ENCODE data around the gene UGT1A9. TPM values are rescaled to one million over a fixed set of nuclear protein-coding genes. Genes with fewer than 3 reads are reported as not detected.
A peak's percentile ranks its signal among the peaks of the same experiment; 100 is the strongest.

The UGT1A9 gene
- polyA plus RNA-seq, 1 of the 3 experiments (the other 2 are of a cell fraction) = not detected

DNA sequence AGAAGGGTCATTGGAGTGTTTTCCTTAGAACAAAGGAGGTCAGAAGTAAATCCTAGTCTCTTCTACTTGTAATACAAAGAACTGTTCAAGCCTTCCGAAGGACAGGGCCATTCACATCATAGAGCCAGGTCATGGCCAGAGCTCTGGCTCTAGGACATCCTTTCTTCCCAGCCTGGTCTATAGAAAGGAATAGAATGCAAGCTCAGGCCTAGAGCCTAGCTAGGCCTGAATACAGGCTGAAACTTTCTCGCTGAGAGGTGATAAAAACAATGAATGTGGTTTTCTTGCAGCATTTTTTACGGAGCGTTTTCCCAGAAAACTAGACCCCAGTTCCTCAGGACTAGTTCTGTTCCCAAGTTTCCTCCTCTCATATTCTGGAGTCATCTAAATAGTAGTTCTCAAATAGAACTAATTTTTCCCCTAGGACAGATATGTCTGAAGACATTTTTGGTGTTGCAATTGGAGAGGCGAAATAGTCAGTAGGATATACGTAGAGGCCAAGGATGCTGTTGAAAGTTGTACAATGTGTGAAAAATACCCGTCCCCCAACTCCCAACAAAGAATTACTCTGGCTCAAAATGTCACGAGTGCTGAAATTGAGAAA, 27.8 kb downstream of the UGT1A9 start:
- ChIA-PET CTCF (interaction anchor here (1.0 to 2.8 kb wide), 2 partner anchors 12 kb away, joined by 3 to 12 read pairs; partner anchors contain the start of gene UGT1A5), POLR2A (no interaction called here)
- no peaks in the 10 kb centered on the region for H3K27me3 ChIP-seq (ENCODE audit: insufficient read depth)
- DNase-seq = no peak
- H4K20me1 ChIP-seq (ENCODE audit: insufficient read depth) = no peaks in the 10 kb centered on the region
- H3K9me2 ChIP-seq = no peaks in the 10 kb centered on the region
- H3K9me3 ChIP-seq = no peaks in the 10 kb centered on the region
- no peak overlapping the region for H3K4me2 ChIP-seq
- TF ChIP-seq GABPA (IDR thresholded peaks at IDR 0.05; ENCODE audit: low read depth) (no peak), RAD21 (IDR thresholded peaks at IDR 0.05; ENCODE audit: low read length) (no peak), FOSL2 (IDR thresholded peaks at IDR 0.05; ENCODE audit: borderline replicate concordance, low read depth) (no peak), REST (IDR thresholded peaks at IDR 0.05; ENCODE audit: low read depth, low read length) (no peak), SMC3 (IDR thresholded peaks at IDR 0.05; ENCODE audit: low read depth, low read length) (no peak), NRF1 (IDR thresholded peaks at IDR 0.05; ENCODE audit: low read depth, low read length) (no peak), JUND (IDR thresholded peaks at IDR 0.05) (no peak), YY1 (IDR thresholded peaks at IDR 0.05; ENCODE audit: low read depth) (no peak)
- TF ChIP-seq, protein P1, sequence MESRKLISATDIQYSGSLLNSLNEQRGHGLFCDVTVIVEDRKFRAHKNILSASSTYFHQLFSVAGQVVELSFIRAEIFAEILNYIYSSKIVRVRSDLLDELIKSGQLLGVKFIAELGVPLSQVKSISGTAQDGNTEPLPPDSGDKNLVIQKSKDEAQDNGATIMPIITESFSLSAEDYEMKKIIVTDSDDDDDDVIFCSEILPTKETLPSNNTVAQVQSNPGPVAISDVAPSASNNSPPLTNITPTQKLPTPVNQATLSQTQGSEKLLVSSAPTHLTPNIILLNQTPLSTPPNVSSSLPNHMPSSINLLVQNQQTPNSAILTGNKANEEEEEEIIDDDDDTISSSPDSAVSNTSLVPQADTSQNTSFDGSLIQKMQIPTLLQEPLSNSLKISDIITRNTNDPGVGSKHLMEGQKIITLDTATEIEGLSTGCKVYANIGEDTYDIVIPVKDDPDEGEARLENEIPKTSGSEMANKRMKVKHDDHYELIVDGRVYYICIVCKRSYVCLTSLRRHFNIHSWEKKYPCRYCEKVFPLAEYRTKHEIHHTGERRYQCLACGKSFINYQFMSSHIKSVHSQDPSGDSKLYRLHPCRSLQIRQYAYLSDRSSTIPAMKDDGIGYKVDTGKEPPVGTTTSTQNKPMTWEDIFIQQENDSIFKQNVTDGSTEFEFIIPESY (IDR thresholded peaks at IDR 0.05; ENCODE audit: borderline replicate concordance, low read depth) = no peak
- H3K27ac ChIP-seq (ENCODE audit: low read depth in 2 of 2, low read length in 1 of 2) = peak overlapping the region; percentile 19 to 76; a peak in 2 of 4 replicates
- no peak overlapping the region for H3K4me3 ChIP-seq (ENCODE audit: low read depth in 2 of 2, low read length in 1 of 2)
- WGBS (ENCODE audit: low lambda C conversion rate) = 73% methylated on average over 8 of the region's 8 CpGs
- H3K4me1 ChIP-seq (ENCODE audit: control insufficient read depth in 1 of 2, insufficient read depth in 2 of 2, low read depth in 1 of 2, low read length in 1 of 2) = peaks cover 0 to 3% of the 10 kb centered on the region in 2 experiments; a peak in 2 of 4 replicates
- no peaks in the 10 kb centered on the region for H3K79me2 ChIP-seq (ENCODE audit: insufficient read depth)
- H3F3A ChIP-seq (replicated peaks; ENCODE audit: insufficient read depth) = no peaks in the 10 kb centered on the region
- H2AFZ ChIP-seq (ENCODE audit: low read depth) = no peak overlapping the region
- no peaks in the 10 kb centered on the region for H3K36me3 ChIP-seq (replicated peaks in 1 of 2; ENCODE audit: control insufficient read depth in 1 of 2, insufficient read depth in 2 of 2, low read length in 1 of 2)
- H3K9ac ChIP-seq = no peak overlapping the region

GRCh38 chr2:233700028-233700635, 28.4 kb downstream of the UGT1A9 start:
- peaks cover 0 to 3% of the 10 kb centered on the region in 2 experiments; a peak in 2 of 4 replicates for H3K4me1 ChIP-seq (ENCODE audit: control insufficient read depth in 1 of 2, insufficient read depth in 2 of 2, low read depth in 1 of 2, low read length in 1 of 2)
- H3K36me3 ChIP-seq (replicated peaks in 1 of 2; ENCODE audit: control insufficient read depth in 1 of 2, insufficient read depth in 2 of 2, low read length in 1 of 2) = no peaks in the 10 kb centered on the region
- no peaks in the 10 kb centered on the region for H3K79me2 ChIP-seq (ENCODE audit: insufficient read depth)
- no peaks in the 10 kb centered on the region for H3K9me3 ChIP-seq
- H3K9ac ChIP-seq = no peak overlapping the region
- TF ChIP-seq CTCF (IDR thresholded peaks at IDR 0.05) (no peak), POLR2AphosphoS5 (IDR thresholded peaks at IDR 0.05; ENCODE audit: low read depth, low read length) (no peak), RXRA (IDR thresholded peaks at IDR 0.05; ENCODE audit: borderline replicate concordance, low read depth) (no peak), TCF12 (IDR thresholded peaks at IDR 0.05) (peak; percentile 20; the same call in 1 of the 2 replicates), NRF1 (IDR thresholded peaks at IDR 0.05; ENCODE audit: low read depth, low read length) (no peak), GATA2 (CRISPR knock-in tag; IDR thresholded peaks at IDR 0.05) (peak; percentile 80), MXI1 (IDR thresholded peaks at IDR 0.05; ENCODE audit: low read depth, low read length) (no peak; the same call in 1 of the 2 replicates), EP300 (IDR thresholded peaks at IDR 0.05; ENCODE audit: borderline replicate concordance in 1 of 2, low read depth in 1 of 2, low read length in 1 of 2) (peak in 1 of 2 experiments; percentile 50; a peak in 1 of 4 replicates), MEF2A (IDR thresholded peaks at IDR 0.05; ENCODE audit: borderline replicate concordance, low read depth) (no peak), RCOR1 (IDR thresholded peaks at IDR 0.05; ENCODE audit: low read length) (peak; percentile 71; the same call in 1 of the 2 replicates), TEAD4 (IDR thresholded peaks at IDR 0.05; ENCODE audit: borderline replicate concordance, insufficient read depth) (no peak), GABPA (IDR thresholded peaks at IDR 0.05; ENCODE audit: low read depth) (no peak)
- 21% methylated on average over 1 of the region's 1 CpG for WGBS (ENCODE audit: low lambda C conversion rate)
- peak overlapping the region; percentile 19 to 76; a peak in 2 of 4 replicates for H3K27ac ChIP-seq (ENCODE audit: low read depth in 2 of 2, low read length in 1 of 2)
- no peaks in the 10 kb centered on the region for H4K20me1 ChIP-seq (ENCODE audit: insufficient read depth)
- no peaks in the 10 kb centered on the region for H3F3A ChIP-seq (replicated peaks; ENCODE audit: insufficient read depth)
- no peaks in the 10 kb centered on the region for H3K27me3 ChIP-seq (ENCODE audit: insufficient read depth)
- 0 out of 2 replicates have a peak overlapping the region, but pooled peaks have one; percentile 2 for H3K4me2 ChIP-seq
- H3K4me3 ChIP-seq (ENCODE audit: low read depth in 2 of 2, low read length in 1 of 2) = no peak overlapping the region
- ChIA-PET POLR2A (no interaction called here), CTCF (interaction anchor here (1.0 kb wide), 1 partner anchor 11 kb away, joined by 3 read pairs; no protein-coding TSS in a partner anchor)
- no peak overlapping the region for H2AFZ ChIP-seq (ENCODE audit: low read depth)
- no peaks in the 10 kb centered on the region for H3K9me2 ChIP-seq
- DNase-seq = peak; percentile 31
